Left ventricle myocardium inferior (tissue), 1 donor: ENCODE data around the gene CSMD2. TPM values are rescaled to one million over a fixed set of nuclear protein-coding genes. Genes with fewer than 3 reads are reported as not detected.

Experiments used
- DNase-seq: peaks from one replicate; pipeline ENCODE4 v3.0.0-alpha.2; 2020
- H3K27ac ChIP-seq: fragments of 200-600 bp; replicated peaks from 2 replicates; pipeline ENCODE4 v1.8.0; 2021
- H3K27me3 ChIP-seq: fragments of 200-600 bp; 2 replicates; pipeline ENCODE4 v1.8.0; 2021; ENCODE audit warnings: low read depth
- H3K36me3 ChIP-seq: fragments of 200-600 bp; 2 replicates; pipeline ENCODE4 v1.8.0; 2021
- H3K4me1 ChIP-seq: fragments of 200-600 bp; 2 replicates; pipeline ENCODE4 v1.8.0; 2021
- H3K4me3 ChIP-seq: fragments of 200-600 bp; 2 replicates; pipeline ENCODE4 v1.8.0; 2021; ENCODE audit warnings: mild to moderate bottlenecking, moderate library complexity
- H3K9me3 ChIP-seq: fragments of 200-600 bp; replicated peaks from 2 replicates; pipeline ENCODE4 v1.8.0; 2021
- intact Hi-C: fragments of 100-400 bp; cut with micrococcal nuclease; formaldehyde crosslinking; loops from one replicate; pipeline ENCODE4 v1.11.0; 2022
- total RNA-seq: library from RNA; stranded (reverse); fragmentation: NEBNext Ultra II Directional; extraction: Animal tissue kit (Norgen Biotek cat#: 25700); gene quantifications from one replicate; pipeline ENCODE4 v1.2.1, GENCODE V29; 2021
- TF ChIP-seq, protein P1 (sequence below): fragments of 200-600 bp; IDR thresholded peaks from 2 replicates; pipeline ENCODE4 v1.8.0; 2021; ENCODE audit warnings: antibody characterized with exemption, mild to moderate bottlenecking, borderline replicate concordance
- donor health status: DM: no; HTN: yes; CAD: no; lungs with severe emphysema.

CSMD2 gene
- total RNA-seq, 1 donor from 2014 or later = 0.14 TPM

DNA sequence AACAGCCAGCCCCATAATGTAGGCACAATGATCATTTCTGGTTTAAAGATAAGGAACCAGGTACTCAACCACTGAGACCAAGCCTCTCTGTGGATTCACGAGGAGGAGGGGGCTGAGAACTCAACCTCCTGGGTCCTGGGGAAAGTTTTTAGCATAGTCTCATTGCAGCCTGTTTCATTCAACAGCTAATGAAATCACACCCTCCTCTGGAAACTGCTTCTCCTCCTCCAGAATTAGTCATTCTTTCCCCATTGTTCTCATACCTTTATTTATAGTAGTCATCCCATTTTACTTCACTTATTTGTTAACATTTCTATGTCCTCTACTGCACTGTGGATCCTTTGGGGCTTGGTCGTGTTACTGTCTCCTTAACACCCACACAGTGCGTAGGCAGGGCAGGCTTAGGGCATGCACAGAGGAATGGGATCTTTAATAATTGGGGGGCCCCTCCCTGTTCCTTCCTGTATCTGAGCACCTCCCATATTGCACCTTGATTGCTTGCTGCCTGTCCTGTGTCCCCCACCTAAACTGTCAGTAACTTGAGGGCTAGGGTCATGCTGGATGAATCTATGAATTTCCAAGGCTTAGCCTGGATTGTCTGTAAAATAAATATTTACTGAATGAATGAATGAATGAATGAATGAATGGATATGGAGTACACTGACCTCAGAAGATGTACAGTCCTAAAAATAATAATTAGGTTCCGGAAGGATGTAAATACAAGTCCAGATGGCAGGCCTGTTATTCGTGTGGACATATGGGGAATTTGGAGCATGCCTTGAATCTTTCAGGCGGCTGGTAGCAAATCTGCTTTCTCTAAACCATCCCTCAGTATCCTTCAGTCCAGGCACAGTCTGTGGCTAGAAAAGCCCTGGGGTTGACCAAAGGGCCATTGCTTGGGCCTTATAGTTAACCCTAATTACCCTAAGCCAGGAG lies 455.0 kb downstream of the CSMD2 start:
- H3K9me3 ChIP-seq = no peaks in the 10 kb centered on the region
- intact Hi-C loops = no loop called here
- H3K4me3 ChIP-seq = no peak overlapping the region
- H3K4me1 ChIP-seq = no peaks in the 10 kb centered on the region
- H3K27me3 ChIP-seq = peaks cover 79% of the 10 kb centered on the region
- DNase-seq = no peak
- H3K27ac ChIP-seq = no peak overlapping the region
- no peaks in the 10 kb centered on the region for H3K36me3 ChIP-seq
- TF ChIP-seq, protein P1, sequence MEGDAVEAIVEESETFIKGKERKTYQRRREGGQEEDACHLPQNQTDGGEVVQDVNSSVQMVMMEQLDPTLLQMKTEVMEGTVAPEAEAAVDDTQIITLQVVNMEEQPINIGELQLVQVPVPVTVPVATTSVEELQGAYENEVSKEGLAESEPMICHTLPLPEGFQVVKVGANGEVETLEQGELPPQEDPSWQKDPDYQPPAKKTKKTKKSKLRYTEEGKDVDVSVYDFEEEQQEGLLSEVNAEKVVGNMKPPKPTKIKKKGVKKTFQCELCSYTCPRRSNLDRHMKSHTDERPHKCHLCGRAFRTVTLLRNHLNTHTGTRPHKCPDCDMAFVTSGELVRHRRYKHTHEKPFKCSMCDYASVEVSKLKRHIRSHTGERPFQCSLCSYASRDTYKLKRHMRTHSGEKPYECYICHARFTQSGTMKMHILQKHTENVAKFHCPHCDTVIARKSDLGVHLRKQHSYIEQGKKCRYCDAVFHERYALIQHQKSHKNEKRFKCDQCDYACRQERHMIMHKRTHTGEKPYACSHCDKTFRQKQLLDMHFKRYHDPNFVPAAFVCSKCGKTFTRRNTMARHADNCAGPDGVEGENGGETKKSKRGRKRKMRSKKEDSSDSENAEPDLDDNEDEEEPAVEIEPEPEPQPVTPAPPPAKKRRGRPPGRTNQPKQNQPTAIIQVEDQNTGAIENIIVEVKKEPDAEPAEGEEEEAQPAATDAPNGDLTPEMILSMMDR = no peak

DNA sequence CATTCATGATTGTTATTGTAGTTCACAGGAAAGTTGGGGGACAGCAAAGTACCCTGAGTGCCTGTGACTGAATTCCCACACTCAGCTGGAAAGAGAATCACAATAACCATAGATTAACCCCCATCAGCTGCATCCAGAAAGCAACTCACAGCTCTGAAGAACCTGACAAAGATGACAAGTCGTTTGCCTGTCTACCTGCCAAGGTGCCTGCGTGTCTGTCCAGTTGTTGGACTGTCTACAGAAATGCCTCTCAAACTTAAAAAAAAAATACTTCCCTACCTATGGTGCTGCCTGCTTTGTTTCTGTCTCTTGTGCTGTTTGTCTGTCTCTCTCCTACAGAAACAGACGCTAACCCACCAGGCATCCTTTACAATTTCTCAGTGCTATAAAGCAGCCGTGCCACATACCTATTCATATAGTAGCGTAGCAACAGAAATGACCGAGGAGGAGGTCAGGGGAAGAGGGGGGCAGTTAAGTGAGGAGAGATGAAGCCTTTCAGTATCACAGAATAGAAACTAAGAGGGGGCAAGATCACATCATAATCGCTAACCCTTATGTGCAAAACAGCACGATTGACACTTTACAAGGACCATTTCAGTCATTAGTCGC lies 455.8 kb downstream of the CSMD2 start:
- no peaks in the 10 kb centered on the region for H3K4me1 ChIP-seq
- H3K9me3 ChIP-seq = no peaks in the 10 kb centered on the region
- H3K27ac ChIP-seq = no peak overlapping the region
- no peak for DNase-seq
- intact Hi-C loops = no loop called here
- TF ChIP-seq, protein P1 = no peak
- peaks cover 79% of the 10 kb centered on the region for H3K27me3 ChIP-seq
- H3K4me3 ChIP-seq = no peak overlapping the region
- H3K36me3 ChIP-seq = no peaks in the 10 kb centered on the region

DNA sequence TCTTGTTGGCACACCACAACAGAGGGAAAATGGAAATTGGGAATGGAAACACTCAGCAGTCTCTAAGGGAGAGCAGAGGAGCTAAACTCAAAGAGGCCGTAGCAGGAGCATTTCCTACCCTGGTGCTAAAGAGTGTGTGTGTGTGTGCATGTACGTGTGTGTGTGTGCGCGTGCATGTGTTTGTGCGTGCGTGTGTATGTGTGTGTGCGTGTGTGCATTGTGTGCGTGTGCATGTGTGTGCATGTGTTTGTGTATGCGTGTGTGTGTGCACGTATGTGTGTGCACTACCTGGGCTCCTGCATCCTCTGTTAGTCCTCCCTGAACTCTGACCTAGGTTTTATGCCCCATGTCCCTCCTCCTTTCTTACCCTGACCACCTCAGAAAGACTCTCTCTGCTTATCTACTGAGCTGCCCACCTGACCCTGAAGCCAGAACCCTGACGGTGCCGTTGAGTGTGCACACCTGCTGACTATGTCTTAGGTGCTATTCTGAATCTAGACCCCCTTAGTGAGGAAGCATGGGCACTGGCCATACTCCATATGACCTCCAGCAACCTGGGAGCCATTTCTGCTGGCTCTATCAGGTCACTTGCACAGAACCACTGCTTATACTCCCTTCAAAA lies 458.3 kb downstream of the CSMD2 start:
- Histone ChIP-seq H3K27ac (no peak overlapping the region), H3K4me3 (no peak overlapping the region), H3K4me1 (no peaks in the 10 kb centered on the region), H3K9me3 (no peaks in the 10 kb centered on the region), H3K27me3 (peaks cover 53% of the 10 kb centered on the region), H3K36me3 (no peaks in the 10 kb centered on the region)
- TF ChIP-seq, protein P1 = no peak
- intact Hi-C loops = no loop called here
- no peak for DNase-seq

DNA sequence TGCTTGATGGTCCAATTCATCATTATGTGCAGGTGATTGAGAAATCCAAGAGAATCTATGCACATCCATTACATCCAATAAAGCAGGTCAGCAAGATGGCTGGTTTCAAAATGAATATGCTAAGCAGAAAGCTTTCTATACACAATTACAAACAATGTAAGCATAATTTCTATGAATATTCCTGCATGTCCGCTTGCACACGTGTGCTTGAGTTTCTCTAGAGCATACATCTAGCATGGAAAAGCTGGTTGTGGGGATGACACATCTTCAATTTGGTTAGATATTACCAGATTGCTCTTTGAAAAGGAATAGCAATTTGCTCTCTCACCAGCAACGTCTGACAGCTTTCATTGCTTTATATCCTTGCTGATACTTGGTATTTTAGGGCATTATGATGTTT lies 461.6 kb downstream of the CSMD2 start:
- TF ChIP-seq, protein P1 = no peak
- no peak overlapping the region for H3K4me3 ChIP-seq
- intact Hi-C loops = no loop called here
- H3K4me1 ChIP-seq = no peaks in the 10 kb centered on the region
- peaks cover 43% of the 10 kb centered on the region for H3K27me3 ChIP-seq
- no peak for DNase-seq
- H3K9me3 ChIP-seq = no peaks in the 10 kb centered on the region
- H3K27ac ChIP-seq = no peak overlapping the region
- H3K36me3 ChIP-seq = no peaks in the 10 kb centered on the region

DNA sequence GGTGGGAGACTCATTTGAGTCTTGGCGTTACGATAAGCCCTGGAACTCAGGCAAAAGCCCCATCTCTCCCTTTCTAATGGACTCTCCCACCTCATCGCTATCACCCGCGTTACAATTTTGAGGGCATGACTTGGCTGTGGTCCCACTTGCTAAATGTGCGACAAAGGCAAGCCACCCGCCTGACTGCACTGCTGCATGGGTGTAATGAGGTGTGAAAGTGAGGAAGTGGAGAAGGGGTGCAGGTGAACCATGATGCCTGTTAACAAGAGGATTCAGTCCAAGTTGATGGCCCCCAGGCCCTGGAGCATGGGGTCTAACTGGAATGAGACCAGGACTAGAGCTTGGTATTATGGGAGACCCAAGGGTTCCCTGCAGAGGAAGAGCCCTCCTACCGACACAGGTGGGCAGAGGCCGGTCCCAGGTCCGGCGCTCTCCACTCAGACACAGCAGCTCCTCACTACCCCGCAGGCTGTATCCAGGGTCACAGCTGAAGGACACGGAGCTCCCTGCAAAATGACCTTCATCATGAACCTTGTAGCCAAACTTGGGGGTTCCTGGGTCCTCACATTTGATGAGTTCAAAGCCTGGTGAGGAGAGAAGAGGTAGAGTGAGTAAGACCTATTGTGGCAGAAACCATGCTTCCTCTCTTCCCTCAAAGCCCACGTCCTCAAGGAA lies 466.5 kb downstream of the CSMD2 start:
- DNase-seq = no peak
- Histone ChIP-seq H3K27ac (no peak overlapping the region), H3K27me3 (peaks cover 47% of the 10 kb centered on the region), H3K36me3 (no peaks in the 10 kb centered on the region), H3K4me3 (no peak overlapping the region), H3K9me3 (no peaks in the 10 kb centered on the region), H3K4me1 (no peaks in the 10 kb centered on the region)
- TF ChIP-seq, protein P1 = no peak
- intact Hi-C loops = no loop called here
